NCI-H1930 (cell line): ENCODE results near the gene NRN1L.

ENCODE experiments used
- DNase-seq, 2 experiments: peaks; one replicate each; lab custom pipeline; 2025; lab: John Stamatoyannopoulos, UW

Gene NRN1L

GRCh38 chr16:67935402-67936123 lies 50.9 kb downstream of the NRN1L start:
- DNase-seq = peak; percentile 82 to 91
